Esophagus squamous epithelium (tissue), 5 donors: ENCODE results near the gene SCN5A. TPM values are rescaled to one million over a fixed set of nuclear protein-coding genes. Genes with fewer than 3 reads are reported as not detected.

ENCODE experiments used
- DNase-seq: peaks from one replicate; lab custom pipeline; 2025; lab: John Stamatoyannopoulos, UW
- H3K27ac ChIP-seq, 4 donors: fragments of 200-600 bp; sonication (generic); one replicate each; pipeline ENCODE4 v1.5.1; 2016 to 2019; ENCODE audit warnings: mild to moderate bottlenecking in 1 of 4
- H3K27me3 ChIP-seq, 4 donors: fragments of 200-600 bp; sonication (generic); 1 replicate in 3 of 4; 2 replicates in 1 of 4; pipeline versions ENCODE4 v1.5.1 to v1.6.0; 2017 to 2021; ENCODE audit warnings: antibody characterized with exemption in 1 of 4
- H3K36me3 ChIP-seq, 3 donors: fragments of 200-600 bp; sonication (generic); one replicate each; pipeline ENCODE4 v1.5.1; 2016 to 2019
- H3K4me1 ChIP-seq, 3 donors: fragments of 200-600 bp; sonication (generic); one replicate each; pipeline ENCODE4 v1.5.1; 2017 to 2019
- H3K4me3 ChIP-seq, 4 donors: fragments of 200-600 bp; sonication (generic); 1 replicate in 3 of 4; 2 replicates in 1 of 4; pipeline ENCODE4 v1.5.1; 2016 to 2019; ENCODE audit warnings: mild to moderate bottlenecking in 2 of 4, moderate library complexity in 1 of 4
- H3K9me3 ChIP-seq, 3 donors: fragments of 200-600 bp; sonication (generic); one replicate each; pipeline ENCODE4 v1.5.1; 2016 to 2019
- CTCF ChIP-seq, 6 experiments: fragments of 450-650 bp in 4 of 6; fragments of 200-600 bp in 2 of 6; sonication (generic) in 2 of 6; IDR thresholded peaks; one replicate each; pipeline ENCODE4 v1.5.1; 2016 to 2019; ENCODE audit warnings: antibody characterized with exemption in 6 of 6, mild to moderate bottlenecking in 4 of 6, moderate library complexity in 4 of 6
- POLR2A ChIP-seq, 4 donors: fragments of 450-650 bp; IDR thresholded peaks; one replicate each; pipeline ENCODE4 v1.6.1; 2017; ENCODE audit warnings: antibody characterized with exemption in 4 of 4, mild to moderate bottlenecking in 4 of 4, moderate library complexity in 3 of 4
- WGBS, 2 donors: methylation state at CpG; one replicate each; pipeline ENCODE4 v1.1.5; 2018; 5-methylcytosine and 5-hydroxymethylcytosine counted together
- intact Hi-C: fragments of 100-400 bp; cut with DNase I; formaldehyde crosslinking; loops from one replicate; pipeline ENCODE4 v1.15.0; 2022
- total RNA-seq, 4 donors: library from RNA; depleted of rRNA; stranded (reverse); fragments of >200 nt; gene quantifications; one replicate each; pipeline ENCODE4 v1.1.0, GENCODE V29; 2016
- donor health status: DM: yes; HTN: yes; CAD: no.

SCN5A gene
- total RNA-seq, 4 donors from 2014 or later = 0.09 to 0.38 (median 0.18) TPM; not detected in 1

GRCh38 chr3:38620236-38620635, 29.3 kb downstream of the SCN5A start:
- Histone ChIP-seq H3K4me3 (no peak overlapping the region), H3K4me1 (no peaks in the 10 kb centered on the region), H3K27me3 (no peaks in the 10 kb centered on the region), H3K36me3 (no peaks in the 10 kb centered on the region), H3K9me3 (no peaks in the 10 kb centered on the region), H3K27ac (no peak overlapping the region)
- TF ChIP-seq CTCF (IDR thresholded peaks at IDR 0.05) (no peak), POLR2A (IDR thresholded peaks at IDR 0.05) (no peak)
- WGBS, 2 donors = 84 to 92% methylated on average over 2 to 5 of the region's 5 CpGs
- DNase-seq = no peak
- intact Hi-C loops = no loop called here

GRCh38 chr3:38618343-38618742, 31.1 kb downstream of the SCN5A start:
- DNase-seq = no peak
- WGBS, 2 donors = 75 to 79% methylated on average over 5 of the region's 5 CpGs
- Histone ChIP-seq H3K36me3 (no peaks in the 10 kb centered on the region), H3K9me3 (no peaks in the 10 kb centered on the region), H3K4me1 (no peaks in the 10 kb centered on the region), H3K27ac (no peak overlapping the region), H3K4me3 (no peak overlapping the region), H3K27me3 (no peaks in the 10 kb centered on the region)
- no peak for TF ChIP-seq POLR2A (IDR thresholded peaks at IDR 0.05)
- intact Hi-C loops = no loop called here

GRCh38 chr3:38617586-38617985, 31.9 kb downstream of the SCN5A start:
- no peak for DNase-seq
- no peak overlapping the region for H3K27ac ChIP-seq
- no peaks in the 10 kb centered on the region for H3K36me3 ChIP-seq
- intact Hi-C loops = no loop called here
- H3K4me3 ChIP-seq = no peak overlapping the region
- no peaks in the 10 kb centered on the region for H3K4me1 ChIP-seq
- no peak for TF ChIP-seq CTCF (IDR thresholded peaks at IDR 0.05)
- TF ChIP-seq POLR2A (IDR thresholded peaks at IDR 0.05) = no peak
- 43 to 67% methylated on average over 3 to 5 of the region's 5 CpGs for WGBS, 2 donors
- no peaks in the 10 kb centered on the region for H3K27me3 ChIP-seq
- H3K9me3 ChIP-seq = no peaks in the 10 kb centered on the region

- H3K36me3 ChIP-seq = no peaks in the 10 kb centered on the region
- H3K4me3 ChIP-seq = no peak overlapping the region
- H3K9me3 ChIP-seq = no peaks in the 10 kb centered on the region
- no peaks in the 10 kb centered on the region for H3K27me3 ChIP-seq
- TF ChIP-seq POLR2A (IDR thresholded peaks at IDR 0.05) = no peak
- no peak for TF ChIP-seq CTCF (IDR thresholded peaks at IDR 0.05)
- 60 to 100% methylated on average over 1 to 2 of the region's 5 CpGs for WGBS, 2 donors
- H3K27ac ChIP-seq = no peak overlapping the region
- DNase-seq = no peak
- no peaks in the 10 kb centered on the region for H3K4me1 ChIP-seq
- intact Hi-C loops = no loop called here
These were observed 32.4 kb downstream of the SCN5A start for GRCh38 chr3:38617137-38617536.

- Histone ChIP-seq H3K9me3 (no peaks in the 10 kb centered on the region), H3K36me3 (no peaks in the 10 kb centered on the region), H3K27me3 (no peaks in the 10 kb centered on the region), H3K4me3 (no peak overlapping the region), H3K27ac (no peak overlapping the region), H3K4me1 (no peaks in the 10 kb centered on the region)
- no peak for DNase-seq
- WGBS, 2 donors = 0 to 35% methylated on average over 1 to 2 of the region's 2 CpGs
- intact Hi-C loops = no loop called here
- no peak for TF ChIP-seq CTCF (IDR thresholded peaks at IDR 0.05)
- TF ChIP-seq POLR2A (IDR thresholded peaks at IDR 0.05) = no peak
These were observed 32.8 kb downstream of the SCN5A start for GRCh38 chr3:38616658-38617057.

- TF ChIP-seq POLR2A (IDR thresholded peaks at IDR 0.05) (no peak), CTCF (IDR thresholded peaks at IDR 0.05) (no peak)
- H3K36me3 ChIP-seq = no peaks in the 10 kb centered on the region
- no peak for DNase-seq
- H3K27me3 ChIP-seq = no peaks in the 10 kb centered on the region
- no peak overlapping the region for H3K4me3 ChIP-seq
- no peaks in the 10 kb centered on the region for H3K4me1 ChIP-seq
- WGBS, 2 donors = 44 to 50% methylated on average over 1 of the region's 1 CpG
- no peak overlapping the region for H3K27ac ChIP-seq
- intact Hi-C loops = no loop called here
- H3K9me3 ChIP-seq = no peaks in the 10 kb centered on the region
These were observed 33.4 kb downstream of the SCN5A start for GRCh38 chr3:38616111-38616510.
